HG02981 (cell line): ENCODE data around the gene WNT9B.

Experiments used
- ATAC-seq: cut with Tn5 transposase; IDR thresholded peaks from one replicate; pipeline ENCODE4 v1.9.1; 2021; ENCODE audit warnings: mild to moderate bottlenecking, moderate library complexity; ENCODE audit not compliant: unreplicated experiment

WNT9B gene

DNA sequence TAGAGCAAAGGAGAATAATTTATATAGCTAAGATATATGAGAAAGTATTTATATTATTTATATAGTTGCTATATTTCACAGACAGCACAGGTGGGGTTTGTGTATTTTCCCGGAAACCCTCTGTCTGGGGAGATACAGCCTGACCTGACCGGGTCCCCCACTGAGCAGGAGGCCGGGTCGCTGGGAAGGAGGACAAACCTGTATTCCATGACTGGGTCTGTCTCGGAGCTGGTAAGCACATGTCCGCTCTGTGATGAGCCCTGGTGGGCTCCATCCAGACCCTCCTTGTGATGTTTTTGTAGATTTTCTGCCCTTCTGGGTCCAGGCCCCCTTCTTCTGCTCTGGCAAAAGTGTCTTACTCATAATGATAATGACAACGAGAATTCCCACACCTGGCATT lies 27.7 kb downstream of the WNT9B start:
- no peak for ATAC-seq

DNA sequence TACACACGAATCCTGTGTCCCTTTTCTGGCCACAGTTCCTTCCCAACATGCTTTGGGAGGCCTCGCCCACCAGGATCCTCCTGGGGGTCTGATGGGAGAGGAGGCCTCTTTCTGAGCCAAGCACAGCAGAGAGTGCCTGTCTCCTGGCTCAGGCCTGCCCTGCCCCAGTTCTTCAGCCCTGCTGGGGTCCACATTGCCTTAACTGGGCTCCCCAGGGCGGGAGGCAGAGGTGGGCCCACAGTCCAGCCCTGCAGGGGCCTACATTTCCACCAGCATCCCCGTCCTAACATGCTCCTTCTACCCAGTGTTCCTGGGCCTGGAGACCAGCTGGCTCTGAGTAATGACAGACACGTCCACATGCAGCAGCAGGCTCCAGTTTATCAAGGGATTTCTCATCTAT lies 29.6 kb downstream of the WNT9B start:
- no peak for ATAC-seq

DNA sequence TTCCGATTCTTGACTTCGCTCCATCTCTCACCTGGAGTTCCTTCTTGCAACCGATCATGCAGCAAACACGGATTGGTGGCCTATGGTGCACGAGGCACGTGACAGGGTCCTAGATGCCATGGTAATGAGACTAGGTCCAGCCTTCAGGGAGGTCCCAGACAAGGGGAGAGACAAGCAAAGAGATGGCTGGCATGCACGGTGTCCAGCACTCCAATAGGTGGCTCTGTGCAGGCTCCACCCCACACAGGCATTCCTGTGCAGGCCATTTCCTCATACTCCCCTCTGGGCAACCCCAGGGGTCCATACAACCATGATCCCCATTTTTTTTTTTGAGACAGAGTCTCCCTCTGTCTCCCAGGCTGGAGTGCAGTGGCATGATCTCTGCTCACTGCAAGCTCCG lies 31.3 kb downstream of the WNT9B start:
- ATAC-seq, result no peak

DNA sequence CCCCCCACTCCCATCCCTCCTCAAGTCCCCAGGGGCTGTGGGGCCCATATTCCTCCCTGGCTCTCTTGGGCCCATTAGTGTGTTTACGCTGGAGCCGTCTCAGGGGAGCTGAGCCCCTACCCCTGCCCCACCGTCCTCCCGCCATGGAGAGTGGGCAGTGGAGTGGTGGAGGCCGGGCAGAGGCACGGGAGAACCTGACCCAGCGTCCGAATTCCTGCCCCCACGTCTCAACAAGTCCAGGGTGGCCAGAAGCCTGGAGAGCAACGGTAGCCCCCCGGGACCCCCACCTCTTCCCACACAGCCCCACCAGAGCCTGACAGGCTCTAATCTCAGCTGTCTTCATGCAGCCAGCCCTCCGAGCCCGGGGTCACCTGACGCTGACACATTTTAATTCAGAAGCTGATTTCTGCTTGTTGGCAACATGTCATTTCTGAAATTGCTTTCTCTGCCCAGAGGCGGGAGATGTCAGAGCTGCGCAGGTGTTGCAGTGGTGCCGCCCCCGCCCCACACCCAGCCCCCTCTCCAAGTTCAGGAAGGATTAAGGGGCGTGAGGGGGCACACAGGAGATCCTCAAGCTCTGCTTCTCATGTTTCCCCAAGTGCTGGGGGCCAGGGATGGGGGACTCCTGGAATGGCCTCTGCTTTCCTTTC lies 32.6 kb downstream of the WNT9B start:
- ATAC-seq, result no peak

DNA sequence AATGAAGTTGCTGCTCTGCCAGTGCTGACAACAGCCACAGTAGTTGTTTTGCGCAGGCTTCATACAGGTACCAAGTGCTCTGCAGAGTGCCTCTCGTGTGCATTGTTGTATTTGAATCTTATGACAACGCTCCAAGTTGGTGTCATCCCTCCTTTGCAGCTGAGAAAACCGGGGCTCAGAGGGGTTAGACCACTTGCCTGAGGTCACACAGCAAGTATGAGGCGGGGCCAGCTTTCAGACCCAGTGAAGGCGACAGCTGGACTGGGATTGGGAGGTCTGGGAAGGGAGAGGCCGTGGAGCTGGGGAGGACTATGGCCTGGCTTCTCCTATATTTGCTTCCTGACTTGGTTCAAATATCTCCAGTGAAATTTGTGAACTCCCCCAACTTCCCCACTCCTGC lies 33.2 kb downstream of the WNT9B start:
- no peak for ATAC-seq

DNA sequence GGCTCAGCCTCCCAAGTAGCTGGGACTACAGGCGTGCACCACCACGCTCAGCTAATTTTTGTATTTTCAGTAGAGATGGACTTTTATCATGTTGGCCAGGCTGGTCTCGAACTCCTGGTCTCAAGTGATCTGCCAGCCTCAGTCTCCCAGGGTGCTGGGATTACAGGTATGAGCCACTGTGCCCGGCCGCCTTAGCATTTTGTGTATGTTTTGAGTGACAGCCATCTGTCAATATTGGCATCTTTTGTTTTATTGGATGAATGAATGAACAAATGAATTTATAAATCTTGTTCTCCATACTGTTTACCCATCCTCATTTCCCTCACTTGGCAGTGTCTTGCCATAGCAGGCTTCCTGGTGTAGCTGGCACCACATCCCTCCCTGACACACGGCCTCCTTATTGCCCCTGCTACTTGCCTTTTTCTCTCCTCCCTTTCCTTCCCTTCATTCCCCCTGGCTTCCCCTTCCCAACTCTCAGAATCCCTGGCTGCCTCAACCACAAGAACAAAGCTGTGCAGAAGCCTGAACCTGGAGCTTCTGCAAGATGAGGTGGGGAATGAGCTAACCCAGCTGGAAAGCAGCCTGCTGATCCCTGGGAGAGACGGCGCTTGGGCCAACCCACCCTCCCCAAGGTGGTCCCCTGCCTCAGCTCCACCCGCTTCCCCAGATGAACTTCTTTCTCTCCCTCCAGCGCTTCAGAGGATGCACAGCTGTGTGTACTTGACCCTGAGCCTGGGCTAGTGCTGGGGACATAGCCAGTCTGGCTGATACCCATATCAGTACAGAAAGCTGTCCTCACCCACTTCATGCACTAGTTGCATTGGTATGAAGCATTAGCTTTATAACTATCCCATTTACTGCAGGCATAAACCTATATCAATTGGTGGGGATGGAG lies 34.3 kb downstream of the WNT9B start:
- no peak for ATAC-seq

DNA sequence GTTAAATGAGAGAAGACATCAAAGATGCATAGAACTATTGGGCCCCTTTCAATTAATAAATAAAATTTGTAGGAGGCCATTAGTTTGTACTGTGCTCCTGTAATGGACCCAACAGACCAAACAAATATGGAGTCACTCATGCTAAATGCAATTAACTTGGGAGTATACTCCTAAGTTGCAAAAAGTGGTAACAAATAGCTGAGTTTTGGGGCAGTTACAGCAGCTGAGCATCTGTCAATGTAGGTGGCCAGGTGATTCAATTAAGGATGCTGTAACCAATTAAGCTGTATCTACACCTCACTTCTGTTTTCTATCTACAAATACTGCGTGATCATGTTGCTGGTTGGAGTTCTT lies 34.9 kb downstream of the WNT9B start:
- no peak for ATAC-seq

DNA sequence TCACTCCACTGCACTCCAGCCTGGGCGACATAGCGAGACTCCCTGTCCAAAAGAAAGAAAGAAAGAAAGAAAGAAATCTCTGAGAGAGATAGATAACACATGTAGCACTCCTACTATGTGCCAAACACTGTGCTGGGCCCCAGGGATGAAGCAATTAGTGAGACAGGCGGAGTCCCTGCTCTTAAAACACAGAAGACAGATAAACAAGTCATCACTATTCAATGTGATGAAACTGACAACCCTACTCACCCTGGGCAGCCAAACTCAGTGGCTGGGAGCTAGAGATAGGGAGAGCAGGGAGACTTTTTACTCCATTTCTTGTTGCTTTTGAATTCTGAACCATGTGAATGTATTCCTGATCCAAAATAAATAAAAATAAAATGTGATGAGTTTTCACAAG lies 36.3 kb downstream of the WNT9B start:
- no peak for ATAC-seq

DNA sequence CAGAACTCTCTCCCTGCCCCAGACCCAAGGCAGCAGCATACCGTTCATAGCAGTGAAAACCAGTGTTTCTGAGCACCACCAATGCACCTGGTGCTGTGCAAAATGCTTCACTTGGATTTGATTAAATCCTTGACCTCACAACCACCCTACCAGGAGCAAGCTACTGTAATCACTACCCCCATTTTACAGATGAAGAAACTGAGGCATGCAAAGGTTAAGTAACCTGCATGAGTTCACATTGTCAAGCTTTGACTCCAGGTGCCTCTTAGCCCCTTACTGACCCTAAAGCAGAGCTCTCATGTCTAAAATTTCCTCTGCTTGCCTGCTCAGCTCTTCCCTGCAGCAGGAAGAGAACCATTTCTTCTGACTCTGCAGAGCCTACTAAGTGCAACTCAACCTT lies 37.3 kb downstream of the WNT9B start:
- no peak for ATAC-seq

DNA sequence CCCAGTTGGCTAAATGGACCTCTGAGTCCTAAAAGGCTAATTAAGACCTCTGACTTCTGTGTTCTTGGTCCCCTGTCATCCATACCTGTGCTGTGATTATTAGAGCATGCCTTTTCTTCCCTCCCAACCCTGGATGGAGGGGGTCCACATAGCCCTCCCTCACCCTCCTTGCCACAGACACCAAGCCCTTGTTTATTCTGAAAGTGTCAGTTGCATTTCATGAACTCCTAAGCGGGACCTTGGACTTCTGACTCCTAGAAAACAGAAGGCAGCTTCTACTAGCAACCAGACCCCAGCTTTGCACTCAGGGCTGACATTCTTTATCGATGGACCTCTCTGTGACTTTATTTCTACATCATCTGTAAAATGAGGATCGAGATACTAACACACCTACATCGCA lies 38.1 kb downstream of the WNT9B start:
- no peak for ATAC-seq

DNA sequence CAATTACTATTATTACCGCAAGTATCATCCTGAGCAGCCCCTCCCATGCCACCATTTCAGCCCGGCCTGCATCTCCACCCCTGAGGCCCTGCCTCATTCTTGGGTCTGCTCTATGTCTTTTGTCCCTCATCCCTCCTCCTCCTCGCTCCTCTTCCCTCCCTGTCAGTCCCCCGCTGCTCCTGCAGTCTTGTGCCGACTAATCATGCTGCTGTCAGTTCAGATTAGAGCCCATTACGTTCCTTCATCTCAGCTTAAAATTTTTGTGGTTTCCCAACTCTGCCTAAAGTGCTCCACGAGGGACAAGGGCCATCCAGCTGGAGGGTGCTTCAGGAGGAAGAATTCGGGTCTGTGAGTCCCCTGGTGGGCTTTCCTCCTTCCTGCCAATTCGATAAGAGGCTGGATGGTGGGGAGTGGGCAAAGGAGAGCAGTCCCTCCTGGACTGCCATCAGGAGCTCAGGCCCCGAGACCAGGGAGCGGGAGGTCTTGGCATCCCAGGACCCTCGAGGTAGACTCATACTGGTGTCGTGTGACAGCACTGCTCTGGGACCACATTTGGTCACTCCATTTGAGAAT lies 38.7 kb downstream of the WNT9B start:
- no peak for ATAC-seq

DNA sequence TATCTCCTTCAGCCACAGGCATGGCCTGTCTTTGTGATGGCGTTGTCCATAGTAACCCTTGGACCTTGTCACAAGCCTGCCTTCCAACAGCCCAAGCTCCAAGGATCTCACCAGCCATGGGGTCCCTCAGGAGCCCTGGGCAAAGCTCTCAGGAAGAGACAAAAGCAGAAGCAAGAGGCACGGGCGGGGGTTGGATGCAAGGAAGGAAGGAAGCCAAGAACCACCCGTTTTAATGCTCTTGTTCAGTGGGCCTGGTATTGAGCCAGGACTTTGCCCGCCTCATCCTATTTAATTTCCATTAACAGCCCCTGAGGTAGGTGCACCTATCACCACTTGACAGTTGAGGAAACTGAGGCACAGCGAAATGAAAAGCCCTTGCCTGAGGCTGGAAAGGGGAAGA lies 39.3 kb downstream of the WNT9B start:
- ATAC-seq, result no peak

DNA sequence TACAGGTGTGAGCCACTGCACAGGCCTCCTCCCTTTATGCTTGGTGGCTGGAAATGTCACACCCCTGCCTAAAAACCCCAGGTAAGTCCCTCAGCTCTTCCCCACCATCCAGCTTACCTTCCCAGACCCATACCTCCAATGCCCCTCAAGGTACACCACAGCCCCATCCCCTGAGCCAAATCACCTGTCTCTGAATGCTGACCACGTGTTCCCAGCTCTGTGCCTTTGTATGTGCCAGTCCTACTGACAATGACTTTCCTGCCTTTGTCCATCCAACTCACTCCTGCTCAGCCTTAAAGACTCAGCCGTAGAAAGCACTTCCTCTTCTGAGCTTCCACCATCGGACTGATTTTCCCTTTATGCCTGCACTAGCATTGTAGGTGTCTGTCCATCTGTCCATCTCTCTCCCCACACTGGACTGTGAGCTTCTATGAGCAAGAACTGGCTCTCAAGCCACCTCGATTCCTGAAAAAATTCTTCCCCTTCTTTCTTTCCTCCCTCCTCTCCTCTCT lies 40.9 kb downstream of the WNT9B start:
- ATAC-seq, result no peak

DNA sequence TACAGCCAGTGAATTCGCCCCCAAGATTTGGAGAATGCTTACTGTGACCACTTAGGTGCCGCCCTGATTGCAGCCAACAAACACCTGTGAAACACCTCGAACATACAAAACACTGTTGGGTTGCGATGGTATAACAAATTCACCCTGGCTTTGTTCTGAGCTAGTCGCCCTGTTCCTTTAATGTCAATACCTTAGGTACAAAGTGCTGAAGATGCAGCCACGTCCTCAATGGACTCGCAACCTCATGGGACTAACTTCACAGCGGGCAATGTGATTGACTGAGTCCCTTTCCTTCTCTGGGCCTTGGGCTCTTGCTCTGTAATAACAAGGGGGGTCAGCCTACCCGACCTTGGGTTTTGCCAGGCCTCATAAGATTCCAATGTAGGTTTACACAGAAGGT lies 42.6 kb downstream of the WNT9B start:
- no peak for ATAC-seq

DNA sequence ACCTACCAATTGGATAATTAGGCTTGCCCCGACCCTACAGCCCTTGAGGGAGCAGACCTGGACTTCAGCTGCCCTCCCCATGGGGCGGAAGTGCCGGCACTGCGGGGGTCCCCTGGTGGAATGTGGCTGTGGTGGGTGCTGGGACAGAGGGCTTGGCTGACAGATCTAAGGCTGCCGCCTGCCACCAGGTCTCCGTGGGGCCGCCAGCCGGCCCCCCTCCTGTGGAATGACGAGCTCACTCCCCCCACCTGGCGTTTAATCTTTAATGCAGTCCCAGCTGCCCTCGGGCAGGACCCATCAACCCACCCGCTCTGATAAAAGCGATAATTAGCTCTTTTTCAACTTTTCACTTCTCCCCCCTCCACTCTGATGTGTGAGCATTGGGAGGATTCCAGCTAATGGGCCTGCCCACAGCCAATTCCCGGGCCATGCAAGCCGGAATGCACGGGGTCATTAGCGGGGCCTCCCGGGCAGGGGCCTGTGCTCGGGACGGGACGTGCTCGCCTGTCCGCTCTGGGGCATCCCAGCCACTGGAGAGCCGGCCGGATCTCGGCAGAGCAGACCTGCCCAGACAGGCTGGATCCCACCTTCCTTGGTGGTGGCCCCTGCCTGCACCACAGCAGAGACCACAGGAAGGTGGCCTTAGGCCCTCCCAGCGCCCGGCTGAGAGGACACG lies 43.2 kb downstream of the WNT9B start:
- ATAC-seq, result no peak

DNA sequence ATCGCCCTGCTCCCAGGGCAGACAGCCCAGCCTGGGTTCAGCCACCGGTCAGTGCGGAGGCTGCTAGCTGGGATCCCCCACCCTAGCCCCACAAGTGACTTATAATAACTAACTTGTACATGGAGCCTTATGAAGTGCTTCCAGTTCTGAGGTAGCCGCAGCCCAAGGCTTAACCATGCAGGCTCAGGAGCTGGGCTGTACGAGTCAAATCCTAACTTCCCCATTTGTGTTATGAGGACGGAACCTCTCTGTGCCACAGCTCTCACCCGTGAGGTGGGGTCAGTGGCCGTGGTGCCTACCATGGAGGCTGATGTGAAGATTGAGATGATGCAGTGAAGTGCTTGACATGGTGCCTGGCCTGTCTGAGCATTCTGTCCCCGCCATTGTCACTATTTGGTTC lies 43.8 kb downstream of the WNT9B start:
- ATAC-seq, result no peak

DNA sequence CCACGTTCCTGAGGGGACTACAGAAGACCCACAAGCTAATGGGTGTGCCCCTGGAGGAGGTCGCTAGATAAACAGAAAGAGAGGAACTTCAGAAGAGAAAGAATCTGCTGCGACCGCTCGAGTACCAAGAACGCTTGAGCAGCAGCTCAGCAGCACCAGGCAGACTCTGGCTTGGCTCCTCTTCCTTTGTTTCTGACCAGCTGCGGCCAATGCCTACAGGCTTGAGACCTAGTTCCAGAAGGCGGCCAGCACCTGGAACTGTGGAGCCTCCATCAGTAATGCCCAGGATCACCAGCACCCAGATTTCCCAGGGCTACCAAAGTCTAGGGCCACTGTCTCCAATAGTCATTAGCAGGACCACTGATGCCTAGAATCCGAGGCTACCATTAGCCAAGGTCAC lies 45.6 kb downstream of the WNT9B start:
- no peak for ATAC-seq

DNA sequence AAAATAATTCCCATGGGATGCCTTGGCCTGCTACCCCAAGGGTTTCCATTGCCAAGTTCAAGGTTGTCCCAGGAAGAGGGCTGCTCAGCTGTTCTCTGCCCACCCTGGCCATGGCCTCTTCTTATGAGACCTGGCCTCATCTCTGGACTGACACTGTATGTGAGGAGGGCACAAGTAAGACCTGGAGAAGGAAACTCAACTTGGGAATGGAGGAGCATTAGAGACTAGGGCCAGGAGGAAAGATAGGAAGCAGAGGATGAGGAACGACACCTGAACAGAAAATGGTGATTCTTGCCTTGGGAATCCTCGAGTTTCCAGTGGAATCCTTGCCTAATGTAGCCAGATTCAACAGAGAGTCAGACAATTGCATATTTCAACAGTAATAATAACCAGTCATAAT lies 47.0 kb downstream of the WNT9B start:
- no peak for ATAC-seq

DNA sequence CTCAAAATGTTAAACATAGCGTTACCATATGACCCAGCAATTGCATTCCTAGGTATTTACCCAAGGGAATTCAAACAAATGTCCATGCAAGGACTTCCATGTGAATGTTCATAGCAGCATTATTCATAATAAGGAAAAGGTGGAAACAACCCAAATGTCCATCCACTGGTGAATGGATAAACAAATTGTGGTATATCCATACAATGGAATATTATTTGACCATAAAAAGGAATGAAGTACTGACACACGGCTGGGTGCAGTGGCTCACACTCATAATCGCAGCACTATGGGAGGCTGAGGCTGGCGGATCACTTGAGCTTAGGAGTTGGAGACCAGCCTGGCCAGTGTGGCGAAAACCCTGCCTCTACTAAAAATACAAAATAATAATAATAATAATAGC lies 47.5 kb downstream of the WNT9B start:
- no peak for ATAC-seq

DNA sequence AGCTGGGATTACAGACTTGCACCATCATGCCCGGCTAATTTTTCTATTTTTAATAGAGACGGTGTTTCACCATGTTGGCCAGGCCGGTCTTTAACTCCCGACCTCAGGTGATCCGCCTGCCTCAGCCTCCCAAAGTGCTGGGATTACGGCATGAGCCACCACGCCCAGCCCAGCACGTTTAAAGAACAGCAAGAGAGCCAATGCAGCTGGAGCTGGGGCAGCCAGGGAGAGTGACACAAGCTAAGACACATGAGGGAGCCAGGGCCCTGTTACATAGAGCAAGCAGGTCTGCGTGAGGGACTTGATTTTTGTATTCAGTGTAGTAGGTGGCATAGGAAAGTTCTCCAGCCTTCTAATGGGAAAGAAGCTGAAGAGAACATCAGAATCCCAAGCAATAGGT lies 49.9 kb downstream of the WNT9B start:
- no peak for ATAC-seq
